Activated B cell treated with CpG ODN at 0.5 μM for 24 hours (primary cell): ENCODE data around the gene ADAMTS12. TPM values are rescaled to one million over a fixed set of nuclear protein-coding genes. Genes with fewer than 3 reads are reported as not detected.

Experiments
- ATAC-seq: fragments of 200-7000 bp; cut with Tn5 transposase; one replicate; pipeline ENCODE4 v1.10.0; 2021; ENCODE audit warnings: low read depth, mild to moderate bottlenecking, moderate library complexity
- CTCF ChIA-PET: fragments of 350-600 bp; sonication (Branson Sonifier 250); formaldehyde crosslinking; loops from one replicate; lab custom pipeline; 2021; ENCODE audit warnings: antibody characterized with exemption; lab: Charles Lee
- POLR2A ChIA-PET: fragments of 350-600 bp; sonication (Branson Sonifier 250); formaldehyde crosslinking; loops from one replicate; lab custom pipeline; 2021; ENCODE audit warnings: antibody characterized with exemption; lab: Charles Lee
- DNase-seq: peaks from one replicate; pipeline ENCODE4 v3.0.0; 2022
- H3K27ac Mint-ChIP-seq: one replicate; pipeline ENCODE4 v1.8.0; 2020; ENCODE audit warnings: mixed read lengths
- H3K27me3 Mint-ChIP-seq: one replicate; pipeline ENCODE4 v1.8.0; 2021; ENCODE audit warnings: mixed read lengths
- H3K36me3 Mint-ChIP-seq: one replicate; pipeline ENCODE4 v1.8.0; 2021; ENCODE audit warnings: low read depth, mixed read lengths
- H3K4me1 Mint-ChIP-seq: one replicate; pipeline ENCODE4 v1.8.0; 2021; ENCODE audit warnings: mixed read lengths
- H3K4me3 Mint-ChIP-seq: one replicate; pipeline ENCODE4 v1.8.0; 2020; ENCODE audit warnings: mild to moderate bottlenecking, mixed read lengths
- H3K9me3 Mint-ChIP-seq: one replicate; pipeline ENCODE4 v1.8.0; 2020; ENCODE audit warnings: mixed read lengths
- CTCF ChIP-seq: fragments of 200-600 bp; IDR thresholded peaks from one replicate; pipeline ENCODE4 v1.8.0; 2022; ENCODE audit warnings: antibody characterized with exemption, mild to moderate bottlenecking
- intact Hi-C: fragments of 100-400 bp; cut with micrococcal nuclease; formaldehyde crosslinking; loops from one replicate; pipeline ENCODE4 v1.15.1; 2024
- total RNA-seq: library from RNA; stranded (reverse); gene quantifications from 2 replicates; pipeline ENCODE4 v1.2.3, GENCODE V29; 2022

Gene ADAMTS12
- total RNA-seq, 1 donor from 2014 or later, result not detected

DNA sequence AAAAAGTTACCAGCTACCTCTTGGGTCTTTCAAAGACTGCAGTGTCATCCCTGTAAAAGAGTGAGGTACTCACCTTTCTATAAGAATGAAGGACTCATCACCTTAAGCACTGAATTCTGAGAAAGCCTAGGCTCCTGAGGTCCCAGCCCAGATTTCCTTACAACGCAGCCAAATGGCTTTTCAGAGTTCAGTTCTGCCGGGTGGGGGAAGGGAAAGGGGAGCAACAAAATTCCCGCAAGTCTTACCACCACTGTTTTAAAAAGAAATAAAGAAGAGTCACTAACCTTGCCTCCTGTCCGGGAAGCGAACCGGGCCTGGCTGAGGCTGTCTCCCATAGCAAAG is 373 bp downstream of the ADAMTS12 start:
- CTCF ChIA-PET, result no interaction called here
- DNase-seq, result no peak
- no peak overlapping the region for H3K4me3 Mint-ChIP-seq
- peaks cover 47% of the 10 kb centered on the region for H3K27me3 Mint-ChIP-seq
- TF ChIP-seq CTCF, result no peak
- POLR2A ChIA-PET, result no interaction called here
- H3K36me3 Mint-ChIP-seq, result no peaks in the 10 kb centered on the region
- H3K4me1 Mint-ChIP-seq, result peaks cover 5% of the 10 kb centered on the region
- no peak overlapping the region for H3K27ac Mint-ChIP-seq
- intact Hi-C loops, result no loop called here
- no peak for ATAC-seq
- H3K9me3 Mint-ChIP-seq, result no peaks in the 10 kb centered on the region

DNA sequence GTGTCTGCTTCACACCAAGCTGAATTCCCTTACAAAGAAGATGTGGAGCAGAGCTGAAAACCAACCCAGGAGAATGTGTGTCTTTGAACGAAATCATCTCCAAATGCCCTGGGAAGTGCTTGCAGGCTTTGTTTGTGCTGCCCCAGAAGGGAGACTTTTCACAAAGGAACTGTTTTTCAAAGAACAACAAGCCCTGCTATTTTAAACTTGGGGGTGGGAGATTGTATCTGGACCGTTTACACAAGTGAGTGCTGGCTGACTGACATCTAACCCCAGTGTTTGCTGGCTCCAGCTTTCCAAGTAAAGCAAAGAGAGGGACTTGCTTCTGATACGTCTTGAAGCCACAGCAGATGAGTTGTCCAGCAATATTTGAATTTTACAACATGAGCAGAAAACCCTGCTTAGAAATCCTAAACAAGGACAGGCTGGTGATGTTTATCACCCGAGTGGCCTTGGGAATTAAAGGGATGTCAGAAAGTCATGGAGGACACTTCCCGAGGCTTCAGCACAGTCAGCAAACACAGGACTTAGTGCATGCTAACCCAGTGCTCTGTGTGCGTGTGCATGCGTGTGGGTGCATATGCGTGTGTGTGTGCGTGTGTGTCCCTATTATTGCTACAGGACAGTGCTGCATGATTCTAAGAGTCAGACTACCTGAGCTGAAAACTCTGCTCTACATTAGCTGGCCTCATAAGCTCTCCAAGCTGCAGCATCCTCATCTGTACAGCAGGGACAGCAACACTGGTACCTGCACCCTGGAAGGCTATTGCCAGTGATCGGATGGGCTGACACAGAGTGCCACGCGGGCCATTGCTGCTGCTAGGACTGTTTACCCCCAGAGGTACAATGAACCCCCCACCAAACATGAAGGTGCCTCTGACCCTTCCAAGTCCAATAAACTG is 1.4 kb downstream of the ADAMTS12 start:
- Mint-ChIP-seq H3K27ac (no peak overlapping the region), H3K27me3 (peaks cover 41% of the 10 kb centered on the region), H3K4me3 (no peak overlapping the region), H3K36me3 (no peaks in the 10 kb centered on the region), H3K4me1 (peaks cover 5% of the 10 kb centered on the region), H3K9me3 (no peaks in the 10 kb centered on the region)
- ChIA-PET CTCF (no interaction called here), POLR2A (no interaction called here)
- TF ChIP-seq CTCF, result no peak
- intact Hi-C loops, result no loop called here
- DNase-seq, result no peak
- ATAC-seq, result no peak

GRCh38 chr5:33888587-33888986 is 3.2 kb downstream of the ADAMTS12 start:
- ChIA-PET POLR2A (no interaction called here), CTCF (no interaction called here)
- H3K27ac Mint-ChIP-seq, result no peak overlapping the region
- intact Hi-C loops, result no loop called here
- no peak for DNase-seq
- H3K36me3 Mint-ChIP-seq, result no peaks in the 10 kb centered on the region
- no peak for ATAC-seq
- H3K4me1 Mint-ChIP-seq, result peaks cover 5% of the 10 kb centered on the region
- TF ChIP-seq CTCF, result no peak
- peaks cover 29% of the 10 kb centered on the region for H3K27me3 Mint-ChIP-seq
- H3K4me3 Mint-ChIP-seq, result no peak overlapping the region
- no peaks in the 10 kb centered on the region for H3K9me3 Mint-ChIP-seq

DNA sequence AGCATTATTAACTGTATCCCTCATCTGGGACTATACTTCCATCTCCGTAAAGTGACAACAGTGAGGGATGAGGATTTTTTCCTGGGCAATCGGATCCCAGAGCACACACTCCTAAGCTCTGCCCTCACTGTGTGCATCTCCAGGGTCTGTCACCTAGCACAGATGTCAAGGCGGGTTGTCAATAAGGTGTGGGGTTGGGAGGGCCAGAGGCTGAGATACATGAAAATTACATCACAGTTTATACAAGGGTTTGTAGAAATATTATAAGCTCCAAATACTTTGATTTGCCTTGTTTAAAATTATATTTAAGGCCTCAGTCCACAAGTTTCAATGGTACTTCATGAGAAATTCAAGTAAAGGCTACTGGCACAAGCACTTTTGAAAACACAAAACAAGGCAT is 4.5 kb downstream of the ADAMTS12 start:
- Mint-ChIP-seq H3K4me3 (no peak overlapping the region), H3K27me3 (peaks cover 22% of the 10 kb centered on the region), H3K9me3 (no peaks in the 10 kb centered on the region), H3K27ac (no peak overlapping the region), H3K36me3 (no peaks in the 10 kb centered on the region), H3K4me1 (peaks cover 4% of the 10 kb centered on the region)
- no peak for DNase-seq
- ChIA-PET CTCF (no interaction called here), POLR2A (no interaction called here)
- no peak for TF ChIP-seq CTCF
- intact Hi-C loops, result no loop called here
- no peak for ATAC-seq

DNA sequence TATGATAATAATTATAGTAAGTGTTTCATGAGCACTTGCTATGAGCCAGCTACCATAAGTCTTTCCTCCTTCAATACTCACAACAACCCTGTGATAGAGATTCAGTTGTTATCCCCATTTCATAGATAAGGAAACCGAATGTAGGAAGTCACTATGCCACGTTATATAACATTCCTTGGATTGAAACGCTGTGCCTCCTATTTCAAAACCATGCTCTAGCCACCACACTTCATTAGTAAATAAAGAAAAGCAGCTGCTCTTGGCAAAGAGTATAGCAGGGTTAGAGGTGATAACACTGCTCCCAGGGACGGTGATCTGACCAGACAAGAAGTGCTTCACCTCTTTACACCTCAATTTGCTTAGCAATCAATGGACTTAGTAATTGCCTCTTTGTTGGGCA is 5.5 kb downstream of the ADAMTS12 start:
- Mint-ChIP-seq H3K4me1 (no peaks in the 10 kb centered on the region), H3K27me3 (peaks cover 17% of the 10 kb centered on the region), H3K36me3 (no peaks in the 10 kb centered on the region), H3K27ac (no peak overlapping the region), H3K9me3 (no peaks in the 10 kb centered on the region), H3K4me3 (no peak overlapping the region)
- ChIA-PET CTCF (no interaction called here), POLR2A (no interaction called here)
- ATAC-seq (no peak), DNase-seq (no peak)
- no peak for TF ChIP-seq CTCF
- intact Hi-C loops, result no loop called here
